ENCODE measurements around the gene SPTBN1.

Gene SPTBN1

DNA sequence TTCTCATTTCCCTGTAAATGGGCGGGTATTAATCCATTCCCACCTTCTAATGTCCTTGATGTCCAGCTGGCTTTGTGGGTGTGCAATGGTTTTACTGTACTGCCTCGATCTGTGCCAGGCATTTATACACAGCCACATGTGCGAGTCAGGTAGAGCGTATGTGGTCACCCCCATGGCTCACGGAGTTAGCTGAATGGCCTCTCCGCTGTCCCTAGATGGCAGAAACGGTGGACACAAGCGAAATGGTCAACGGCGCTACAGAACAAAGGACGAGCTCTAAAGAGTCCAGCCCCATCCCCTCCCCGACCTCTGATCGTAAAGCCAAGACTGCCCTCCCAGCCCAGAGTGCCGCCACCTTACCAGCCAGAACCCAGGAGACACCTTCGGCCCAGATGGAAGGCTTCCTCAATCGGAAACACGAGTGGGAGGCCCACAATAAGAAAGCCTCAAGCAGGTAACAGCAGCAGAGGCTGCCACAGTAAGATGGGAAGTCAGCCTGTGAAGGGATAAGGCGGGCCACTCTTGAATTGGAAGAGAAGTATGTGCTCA lies 208.2 kb downstream of the SPTBN1 start:
- DNase-seq, result no peak

GRCh38 chr2:54665436-54665856 lies 209.3 kb downstream of the SPTBN1 start:
- peak; percentile 12 for DNase-seq

DNA sequence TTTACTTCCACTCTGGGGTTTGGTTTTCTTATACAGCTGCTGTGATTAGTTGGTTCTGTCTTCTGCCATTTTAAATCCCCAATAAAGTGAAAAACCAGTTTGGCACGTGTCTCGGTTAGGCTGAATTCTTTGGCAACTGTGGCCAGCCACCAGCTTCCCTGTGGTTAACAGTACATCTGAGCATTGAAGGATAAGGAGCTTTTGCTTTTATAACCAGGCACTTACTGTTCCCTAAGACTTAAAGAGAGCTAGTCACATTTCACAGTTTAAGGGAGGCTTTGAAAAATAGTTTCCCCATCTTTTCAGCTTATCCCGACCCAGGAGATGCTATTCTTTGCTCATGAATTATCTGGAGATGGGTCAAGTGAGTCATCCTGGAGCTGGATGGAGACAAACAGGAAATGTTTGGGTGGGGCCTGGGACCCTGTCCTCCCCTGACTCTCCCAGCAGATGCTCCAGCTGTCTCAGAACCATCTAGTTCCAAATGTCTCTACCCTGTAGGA lies 210.1 kb downstream of the SPTBN1 start:
- DNase-seq, result no peak

- DNase-seq, result no peak
These were observed 210.6 kb downstream of the SPTBN1 start for GRCh38 chr2:54666634-54667265.

- DNase-seq, result no peak
These were observed 211.1 kb downstream of the SPTBN1 start for GRCh38 chr2:54667266-54667639.

- DNase-seq, result no peak
These were observed 211.9 kb downstream of the SPTBN1 start for GRCh38 chr2:54667726-54668650.

GRCh38 chr2:54668711-54669110 lies 212.6 kb downstream of the SPTBN1 start:
- DNase-seq, result no peak

GRCh38 chr2:54669677-54670484 lies 213.8 kb downstream of the SPTBN1 start:
- peak; percentile 49 for DNase-seq

DNA sequence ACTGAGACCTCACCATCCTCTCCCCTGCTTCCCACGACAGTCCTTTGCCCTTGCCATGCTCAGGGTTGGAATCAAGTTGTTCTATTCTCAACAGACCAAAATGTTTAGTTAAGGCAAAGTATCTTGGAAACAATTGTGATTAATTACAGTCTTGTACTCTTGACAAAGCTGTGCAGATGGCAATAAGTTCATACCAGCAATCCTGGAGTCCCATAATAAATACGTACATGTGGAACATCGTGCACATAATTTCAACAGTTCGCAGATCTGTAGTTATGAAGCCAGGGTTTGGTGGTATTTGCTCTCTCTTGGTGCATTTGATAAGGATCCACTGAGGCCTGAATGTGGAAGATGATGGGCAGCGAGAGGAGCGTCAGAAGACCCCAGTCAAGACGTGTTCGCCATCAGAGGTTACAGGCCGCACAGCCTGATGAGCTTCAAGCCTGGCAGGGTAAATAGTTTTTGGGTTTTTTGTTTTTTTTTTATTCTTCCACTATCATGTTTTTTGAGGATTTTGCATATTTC lies 214.4 kb downstream of the SPTBN1 start:
- no peak for DNase-seq

DNA sequence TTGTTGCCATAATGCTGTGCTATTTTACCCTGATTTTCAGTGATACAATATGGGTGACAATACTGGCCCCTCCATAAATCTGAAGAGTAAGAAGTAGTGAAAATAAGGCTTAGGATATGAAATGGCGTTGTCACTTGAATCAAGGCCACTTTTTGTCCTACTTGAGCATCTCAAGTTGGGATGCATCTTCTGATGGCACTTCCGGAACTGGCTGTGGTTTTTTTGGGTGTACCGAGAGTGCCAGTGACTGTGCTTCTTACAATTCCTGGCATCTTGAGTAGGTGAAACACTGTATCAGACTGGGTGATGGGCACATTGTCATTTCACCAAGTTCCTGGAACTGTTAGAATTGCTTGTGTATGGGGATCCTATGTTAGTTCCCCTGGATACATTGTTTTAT lies 214.9 kb downstream of the SPTBN1 start:
- no peak for DNase-seq

DNA sequence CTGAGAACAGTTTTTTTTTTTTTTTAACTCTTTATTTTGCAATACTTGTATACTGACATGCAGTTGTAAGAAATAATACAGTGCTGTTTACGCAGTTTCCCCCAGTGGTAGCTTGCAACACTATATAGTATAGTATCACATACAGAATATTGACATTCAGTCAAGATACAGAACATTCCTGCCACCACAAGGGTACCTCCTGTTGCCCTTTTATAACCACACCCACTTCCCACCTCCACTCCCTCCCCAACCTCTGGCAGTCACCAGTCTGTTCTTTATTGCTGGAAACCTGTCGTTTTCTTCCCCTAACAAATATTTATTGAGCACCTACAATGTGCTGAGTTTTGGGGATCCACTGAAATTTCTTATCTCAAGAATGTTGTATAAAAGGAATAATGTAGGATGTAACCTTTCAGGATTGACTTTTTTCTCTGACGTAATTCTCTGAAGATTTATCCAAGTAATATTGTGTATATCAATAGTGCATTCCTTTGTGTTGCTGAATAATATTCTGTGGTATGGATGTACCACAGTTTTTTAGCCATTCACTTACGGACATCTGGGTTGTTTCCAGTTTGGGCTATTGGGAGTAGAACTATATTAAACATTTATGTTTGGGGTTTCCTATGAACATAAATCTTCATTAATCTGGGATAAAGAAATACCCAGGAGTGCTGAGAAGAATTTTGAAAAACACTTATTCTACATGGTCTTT lies 215.9 kb downstream of the SPTBN1 start:
- no peak for DNase-seq

GRCh38 chr2:54672590-54673456 lies 216.7 kb downstream of the SPTBN1 start:
- DNase-seq, result no peak

DNA sequence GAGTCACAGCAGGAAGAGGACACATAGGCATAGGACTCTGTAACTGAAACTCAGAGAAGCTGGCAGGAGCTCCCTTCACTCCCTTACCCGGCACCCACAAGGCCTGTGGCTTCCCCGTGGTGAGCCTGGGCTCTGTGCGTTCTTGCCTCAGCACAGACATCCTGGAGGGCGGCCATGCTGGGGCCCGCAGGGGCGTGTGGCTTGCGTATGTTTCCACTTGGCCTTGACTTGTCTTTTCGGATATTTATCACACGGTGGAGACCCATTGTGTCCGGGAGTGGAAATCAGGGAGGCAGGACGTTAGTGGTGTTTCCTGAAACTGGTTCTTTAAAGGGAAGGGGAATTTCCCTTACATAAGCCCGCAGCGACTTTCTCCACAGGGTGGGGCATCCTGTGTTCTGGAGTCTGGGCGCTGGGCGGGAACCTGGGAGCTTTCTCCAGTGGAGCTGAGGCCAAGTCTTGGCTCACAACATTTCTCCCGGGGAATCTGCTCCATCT lies 217.4 kb downstream of the SPTBN1 start:
- no peak for DNase-seq

GRCh38 chr2:54675281-54675680 lies 219.2 kb downstream of the SPTBN1 start:
- no peak for DNase-seq

- DNase-seq, result no peak
These were observed 219.6 kb downstream of the SPTBN1 start for GRCh38 chr2:54675738-54676137.

- no peak for DNase-seq
These were observed 220.5 kb downstream of the SPTBN1 start for GRCh38 chr2:54676656-54677055.

GRCh38 chr2:54677476-54678265 lies 221.5 kb downstream of the SPTBN1 start:
- no peak for DNase-seq

DNA sequence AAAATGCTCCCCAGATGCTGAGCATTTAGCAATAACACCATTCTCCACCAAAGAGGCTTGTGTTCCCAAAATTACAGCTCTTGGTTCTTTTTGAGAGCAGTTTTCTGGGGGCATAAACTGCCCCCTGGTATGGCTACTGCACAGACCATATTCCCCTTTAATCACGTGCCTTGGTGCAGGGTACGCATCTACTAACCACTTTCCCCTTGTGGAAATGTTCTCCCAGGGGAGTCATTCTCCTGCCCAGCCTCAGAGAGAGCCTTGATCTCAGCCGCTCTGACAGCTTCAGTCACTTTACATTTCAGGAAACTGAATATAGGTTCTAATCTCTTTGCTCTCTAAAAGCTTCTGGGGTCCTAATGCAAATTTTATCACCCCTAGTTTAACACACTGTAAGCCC lies 222.6 kb downstream of the SPTBN1 start:
- no peak for DNase-seq

- DNase-seq, result no peak
These were observed 224.4 kb downstream of the SPTBN1 start for GRCh38 chr2:54680397-54681041.

All from KG1 (cell line).